GM19351 (cell line): ENCODE measurements around the gene CERK.

Experiments used
- ATAC-seq: cut with Tn5 transposase; IDR thresholded peaks from one replicate; pipeline ENCODE4 v1.9.1; 2021; ENCODE audit warnings: mild to moderate bottlenecking, moderate library complexity; ENCODE audit not compliant: unreplicated experiment

CERK gene

GRCh38 chr22:46732513-46732912, 5.5 kb downstream of the CERK start:
- no peak for ATAC-seq

- no peak for ATAC-seq
Measured at GRCh38 chr22:46732041-46732379, 6.0 kb downstream of the CERK start.

GRCh38 chr22:46731246-46732040, 6.6 kb downstream of the CERK start:
- no peak for ATAC-seq

- ATAC-seq = no peak
Measured at GRCh38 chr22:46730568-46731245, 7.3 kb downstream of the CERK start.

- ATAC-seq = no peak
Measured at GRCh38 chr22:46728470-46728869, 9.6 kb downstream of the CERK start.

GRCh38 chr22:46727813-46728364, 10.2 kb downstream of the CERK start:
- ATAC-seq = no peak

- ATAC-seq = no peak
Measured at GRCh38 chr22:46726986-46727317, 11.1 kb downstream of the CERK start.

- ATAC-seq = no peak
Measured at GRCh38 chr22:46726066-46726985, 11.7 kb downstream of the CERK start.

- no peak for ATAC-seq
Measured at GRCh38 chr22:46725096-46725495, 13.0 kb downstream of the CERK start.

GRCh38 chr22:46723882-46724281, 14.2 kb downstream of the CERK start:
- no peak for ATAC-seq

GRCh38 chr22:46721501-46722085, 16.5 kb downstream of the CERK start:
- ATAC-seq = no peak

- ATAC-seq = no peak
Measured at GRCh38 chr22:46719921-46720320, 18.1 kb downstream of the CERK start.

- ATAC-seq = no peak
Measured at GRCh38 chr22:46714550-46714949, 23.5 kb downstream of the CERK start.

GRCh38 chr22:46712288-46712687, 25.8 kb downstream of the CERK start:
- ATAC-seq = no peak

GRCh38 chr22:46710806-46711205, 27.2 kb downstream of the CERK start:
- ATAC-seq = no peak

GRCh38 chr22:46708766-46709330, 29.2 kb downstream of the CERK start:
- no peak for ATAC-seq

GRCh38 chr22:46707827-46708570, 30.1 kb downstream of the CERK start:
- no peak for ATAC-seq

GRCh38 chr22:46707305-46707704, 30.7 kb downstream of the CERK start:
- ATAC-seq = no peak

GRCh38 chr22:46706060-46706459, 32.0 kb downstream of the CERK start:
- ATAC-seq = no peak

- ATAC-seq = no peak
Measured at GRCh38 chr22:46703996-46704370, 34.1 kb downstream of the CERK start.
